Activated CD4-positive, alpha-beta T cell treated with anti-CD3 and anti-CD28 coated beads, Interleukin-10, Interleukin-2, amounts not matched to agents 100 ng/mL and 50 ng/mL, durations not matched to agents 16 hours and 8 hours (primary cell): ENCODE data around the gene CHD5.
"Not testable (repeated sequence)": the region's sequence is repeated elsewhere in the genome, so short reads cannot be mapped to it uniquely, and the experiment has no call there.

Experiments
- DNase-seq: peaks from one replicate; pipeline ENCODE4 v3.0.0-alpha.2; 2020

Gene CHD5

DNA sequence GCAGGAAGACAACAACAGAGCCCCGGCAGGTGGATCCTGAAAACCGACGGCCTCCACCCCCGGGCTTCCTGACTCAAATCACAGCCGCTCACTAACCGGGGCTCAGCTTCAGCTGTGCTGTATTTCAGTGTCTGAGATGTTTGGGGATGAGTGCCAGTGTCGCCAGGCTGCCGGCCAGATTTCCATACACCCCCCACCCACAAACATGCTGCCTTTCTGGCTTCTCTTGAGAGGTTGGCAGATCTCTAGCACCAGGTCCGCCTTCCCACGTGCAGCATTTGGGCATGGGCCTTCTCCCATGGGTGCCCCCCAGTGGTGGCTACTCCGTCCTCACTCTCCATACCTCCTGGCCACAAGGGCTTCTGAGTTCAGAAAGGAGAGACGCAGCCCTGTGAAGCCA lies 99.7 kb downstream of the CHD5 start:
- no peak for DNase-seq

DNA sequence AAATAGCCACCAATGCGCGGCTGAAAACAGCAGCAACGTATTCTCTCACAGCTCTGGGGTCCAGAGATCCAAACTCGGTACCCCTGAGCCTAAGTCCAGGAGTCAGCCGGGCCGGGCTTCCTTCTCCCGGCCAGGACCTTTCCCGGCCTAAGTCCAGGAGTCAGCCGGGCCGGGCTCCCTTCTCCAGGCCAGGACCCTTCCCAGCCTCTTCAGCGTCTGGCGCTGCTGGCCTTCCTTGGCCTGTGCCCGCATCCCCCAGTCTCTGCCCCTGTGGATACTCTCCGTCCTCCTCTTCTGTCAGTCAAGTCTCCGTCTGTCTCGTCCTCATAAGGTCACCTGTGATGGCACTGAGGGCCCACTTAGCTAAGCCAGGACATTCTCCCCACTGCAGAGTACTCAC lies 102.2 kb downstream of the CHD5 start:
- no peak for DNase-seq

DNA sequence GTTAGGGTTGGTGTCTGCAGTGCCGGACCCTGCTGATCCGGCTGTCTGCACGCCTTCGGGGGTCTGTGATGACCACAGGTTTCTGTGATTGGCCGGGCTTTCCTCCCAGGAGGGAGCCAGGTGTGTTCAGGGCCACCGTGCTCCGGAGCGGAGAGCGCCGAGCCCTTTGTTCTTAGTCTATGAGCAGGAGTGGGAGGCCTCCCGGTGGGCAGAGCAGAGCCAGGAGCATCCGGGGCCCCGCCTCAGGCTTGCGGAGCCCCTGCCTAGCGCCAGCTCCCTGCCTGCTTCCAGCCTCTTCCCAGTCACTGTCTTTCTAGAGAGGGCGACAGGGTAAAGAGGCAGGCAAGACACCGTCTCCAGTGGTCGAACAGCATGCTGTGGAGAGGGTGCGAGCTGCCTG lies 102.6 kb downstream of the CHD5 start:
- DNase-seq: no peak

GRCh38 chr1:6077061-6077460 lies 103.1 kb downstream of the CHD5 start:
- not testable (repeated sequence) for DNase-seq

DNA sequence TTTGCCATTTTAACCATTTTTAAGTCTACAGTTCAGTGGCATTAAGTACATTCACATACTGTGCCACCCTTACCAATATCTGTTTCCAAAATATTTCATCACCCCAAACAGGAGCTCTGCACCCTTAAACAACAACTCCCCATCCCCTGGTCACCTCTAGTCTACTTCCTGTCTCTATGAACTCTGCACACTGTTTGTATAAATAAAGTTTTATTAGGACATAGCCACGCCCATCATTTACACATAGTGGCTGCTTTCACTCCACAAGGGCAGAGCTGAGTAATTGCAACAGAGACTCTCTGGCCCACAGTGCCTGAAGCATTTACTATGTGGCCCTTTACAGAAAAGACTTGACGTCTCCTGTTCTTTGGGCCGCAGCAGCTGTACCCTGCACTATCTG lies 104.4 kb downstream of the CHD5 start:
- DNase-seq: no peak

DNA sequence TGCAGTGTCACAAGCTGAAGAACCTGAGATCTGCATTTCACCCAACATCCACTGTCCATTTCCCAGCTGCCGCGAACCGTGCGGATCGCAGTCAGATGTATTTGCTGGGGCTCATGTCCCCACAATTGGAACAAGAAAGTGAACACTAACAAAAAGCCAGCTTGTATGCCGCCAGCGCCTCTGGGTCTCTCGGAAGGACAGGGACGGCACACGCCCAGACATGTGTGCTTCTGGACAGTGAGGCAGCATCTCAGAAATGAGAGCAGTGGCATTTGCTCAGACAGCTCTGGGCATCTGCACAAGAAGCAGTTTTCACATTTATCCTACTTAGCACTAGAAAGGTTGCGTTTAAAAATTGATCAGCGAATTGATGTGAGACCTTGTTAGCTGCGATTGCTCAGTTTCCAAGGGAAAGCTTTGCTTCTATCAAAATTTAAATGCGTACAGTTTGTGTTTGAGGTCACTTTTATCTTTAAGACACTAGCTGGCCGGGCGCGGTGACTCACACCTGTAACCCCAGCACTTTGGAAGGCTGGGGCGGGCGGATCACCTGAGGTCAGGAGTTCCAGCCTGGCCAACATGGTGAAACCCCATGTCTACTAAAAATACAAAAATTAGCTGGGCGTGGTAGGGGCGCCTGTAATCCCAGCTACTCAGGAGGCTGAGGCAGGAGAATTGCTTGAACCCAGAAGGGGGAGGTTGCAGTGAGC lies 105.8 kb downstream of the CHD5 start:
- no peak for DNase-seq

DNA sequence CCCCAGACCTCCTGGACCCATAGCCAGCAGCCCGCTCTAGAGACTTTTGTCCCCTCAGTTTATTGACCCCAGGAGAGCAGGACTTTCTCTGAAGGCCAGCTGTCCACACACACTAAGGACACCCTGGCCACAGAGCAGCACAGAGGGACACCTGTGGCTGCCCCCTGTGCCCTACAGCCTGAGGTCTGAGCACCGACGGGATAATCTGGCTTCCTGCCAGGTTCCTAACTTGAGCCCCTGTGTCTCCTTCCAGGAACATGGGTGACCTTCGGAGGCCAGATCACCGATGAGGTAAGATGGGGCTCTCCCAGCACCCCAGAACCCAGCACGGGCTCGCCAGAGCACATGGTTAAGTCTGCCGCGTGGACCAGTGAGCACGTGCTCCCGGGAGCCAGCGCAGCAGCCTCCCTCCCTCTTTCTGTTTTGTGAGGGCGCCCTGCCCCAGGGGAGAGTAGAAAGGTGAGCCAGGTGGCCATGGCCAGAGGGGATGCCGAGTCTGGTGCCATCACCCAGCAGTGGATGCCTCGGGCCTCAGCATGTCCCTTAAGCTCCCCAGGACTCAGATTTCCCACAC lies 106.6 kb downstream of the CHD5 start:
- no peak for DNase-seq

- DNase-seq: no peak
Measured at GRCh38 chr1:6072774-6073479, 107.2 kb downstream of the CHD5 start.

- DNase-seq: no peak
Measured at GRCh38 chr1:6071219-6071618, 108.9 kb downstream of the CHD5 start.

- DNase-seq: no peak
Measured at GRCh38 chr1:6070450-6070974, 109.6 kb downstream of the CHD5 start.

DNA sequence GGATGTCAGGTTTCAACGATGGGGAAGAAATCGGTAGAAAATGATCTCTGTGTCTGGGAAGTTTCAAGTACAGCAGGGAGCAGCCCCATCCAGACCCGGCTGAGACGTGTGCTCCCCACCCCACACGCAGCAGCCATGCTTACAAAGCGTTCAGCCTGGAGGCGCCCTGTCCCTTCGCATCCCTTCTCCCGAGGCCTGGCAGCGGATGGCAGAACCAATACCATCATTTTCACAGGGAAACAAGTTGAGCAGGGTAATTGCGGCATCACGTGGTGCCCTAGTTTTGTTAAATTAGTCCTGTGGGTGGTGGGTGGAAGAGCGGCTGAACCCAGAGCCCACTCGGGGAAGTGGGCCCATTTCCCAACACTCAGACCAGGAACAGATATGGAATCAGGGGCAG lies 110.5 kb downstream of the CHD5 start:
- DNase-seq: no peak

DNA sequence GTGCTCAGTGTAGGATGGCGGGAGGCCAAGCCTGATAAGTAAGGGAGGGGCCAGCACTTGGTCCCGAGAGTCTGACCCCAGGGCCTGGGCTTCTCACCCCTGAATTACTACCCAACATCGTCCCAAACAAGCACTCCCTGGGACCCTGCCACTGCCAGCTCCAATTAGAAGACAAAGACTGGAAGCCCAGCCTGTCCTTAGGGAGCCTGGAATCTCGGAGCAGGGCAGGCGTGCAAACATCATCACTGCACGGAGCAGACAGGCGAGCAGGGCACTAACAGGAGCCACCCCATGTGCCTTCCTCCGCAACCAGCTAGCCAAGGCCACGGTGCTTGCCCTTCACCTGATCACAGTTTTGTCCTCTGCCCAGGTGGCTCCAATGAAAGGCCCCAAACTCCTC lies 111.2 kb downstream of the CHD5 start:
- DNase-seq: no peak

DNA sequence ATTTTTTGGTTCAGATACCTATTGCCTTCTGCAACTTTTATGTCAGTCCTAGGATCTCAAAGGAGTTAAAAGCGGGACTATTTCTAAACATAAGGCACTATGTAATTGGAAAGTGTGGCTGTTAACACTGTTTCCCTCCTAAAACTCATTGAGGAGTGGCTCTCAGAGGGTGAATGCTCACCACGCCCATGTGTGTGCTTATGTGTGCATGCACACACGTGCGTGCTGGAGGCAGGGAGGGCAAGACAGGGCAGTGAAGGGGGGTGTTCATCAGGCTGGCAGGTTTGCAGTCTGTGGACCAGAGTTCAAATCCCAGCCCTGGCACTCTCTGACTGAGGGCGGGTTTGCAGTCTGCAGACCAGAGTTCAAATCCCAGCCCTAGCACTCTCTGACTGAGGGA lies 112.0 kb downstream of the CHD5 start:
- no peak for DNase-seq

DNA sequence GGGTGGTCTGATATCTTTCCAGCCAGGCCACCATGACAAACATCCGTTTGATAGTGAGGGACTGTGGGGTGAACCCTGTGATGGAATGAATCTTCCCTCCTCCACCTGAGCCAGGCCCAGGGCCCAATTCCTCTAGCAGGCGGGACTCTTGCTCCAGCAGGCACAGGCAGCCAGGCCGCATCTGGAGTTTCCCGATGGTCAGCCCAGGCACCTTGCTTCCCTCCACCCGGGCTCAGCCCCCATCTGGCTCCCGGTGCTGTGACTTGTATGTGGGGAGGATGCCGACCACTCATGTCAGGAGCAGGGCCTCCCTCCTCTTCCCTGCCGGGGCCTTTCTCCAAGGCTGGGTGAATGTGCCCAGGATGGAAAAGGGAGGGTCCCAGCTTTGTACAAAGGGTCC lies 113.4 kb downstream of the CHD5 start:
- no peak for DNase-seq

DNA sequence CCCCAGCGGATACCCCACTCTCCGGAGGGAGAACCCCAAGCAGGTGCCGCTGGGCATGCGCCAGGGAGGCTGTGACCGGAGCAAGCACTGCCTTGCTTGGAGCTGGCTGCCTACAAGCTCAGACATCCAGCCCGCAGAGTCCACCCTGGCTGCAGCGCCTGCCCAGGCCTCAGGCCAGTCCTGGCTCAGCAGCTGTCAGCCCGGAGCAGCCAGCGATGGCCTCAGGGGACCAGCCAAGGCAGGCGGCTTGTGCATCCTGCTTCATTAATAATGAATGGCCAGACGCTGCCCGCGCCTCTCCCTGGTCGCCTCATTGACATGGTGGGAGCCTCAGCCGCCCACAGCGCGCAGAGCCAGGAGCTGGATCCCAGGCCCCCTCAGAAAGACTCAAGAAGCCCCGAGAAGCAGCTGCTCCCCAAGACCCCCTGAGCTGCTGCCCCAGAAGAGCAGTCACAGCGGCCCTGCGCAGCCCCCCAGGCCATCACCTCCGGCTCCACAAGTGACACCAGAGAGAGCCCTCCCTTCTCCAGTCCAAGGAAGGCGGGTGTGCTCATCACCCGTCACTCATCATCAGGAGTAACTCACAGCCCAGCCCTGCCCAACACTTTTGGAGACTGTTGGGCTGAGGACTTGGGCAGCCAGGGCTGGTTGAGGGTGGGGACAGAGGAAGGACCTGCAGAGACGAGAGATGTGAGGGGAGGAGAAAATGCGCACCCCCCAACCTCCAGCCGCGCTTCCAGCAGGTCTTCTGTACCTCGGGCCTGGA lies 114.8 kb downstream of the CHD5 start:
- DNase-seq: no peak

DNA sequence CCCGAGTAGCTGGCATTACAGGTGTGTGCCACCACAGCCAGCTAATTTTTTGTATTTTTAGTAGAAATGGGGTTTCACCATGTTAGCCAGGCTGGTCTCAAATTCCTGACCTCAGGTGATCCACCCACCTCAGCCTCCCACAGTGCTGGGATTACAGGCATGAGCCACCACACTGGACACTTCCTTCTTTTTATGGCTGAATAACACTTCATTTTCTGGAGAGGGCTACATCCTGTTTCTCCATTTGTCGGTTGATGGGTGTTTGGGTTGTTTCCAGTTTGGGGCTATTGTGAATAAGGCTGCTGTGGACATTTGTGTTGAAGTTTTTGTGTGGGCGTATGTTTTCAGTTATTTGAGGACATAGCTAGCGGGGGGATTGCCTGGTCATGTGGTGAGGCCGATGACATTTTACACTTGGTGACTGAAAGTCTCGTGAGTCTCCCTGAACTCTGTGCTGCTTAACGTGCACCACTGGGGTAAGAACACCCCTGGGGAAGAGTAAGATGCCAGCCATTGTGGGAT lies 116.5 kb downstream of the CHD5 start:
- not testable (repeated sequence) for DNase-seq

GRCh38 chr1:6062670-6063069 lies 117.5 kb downstream of the CHD5 start:
- no peak for DNase-seq

- DNase-seq: no peak
Measured at GRCh38 chr1:6059866-6060265, 120.3 kb downstream of the CHD5 start.

DNA sequence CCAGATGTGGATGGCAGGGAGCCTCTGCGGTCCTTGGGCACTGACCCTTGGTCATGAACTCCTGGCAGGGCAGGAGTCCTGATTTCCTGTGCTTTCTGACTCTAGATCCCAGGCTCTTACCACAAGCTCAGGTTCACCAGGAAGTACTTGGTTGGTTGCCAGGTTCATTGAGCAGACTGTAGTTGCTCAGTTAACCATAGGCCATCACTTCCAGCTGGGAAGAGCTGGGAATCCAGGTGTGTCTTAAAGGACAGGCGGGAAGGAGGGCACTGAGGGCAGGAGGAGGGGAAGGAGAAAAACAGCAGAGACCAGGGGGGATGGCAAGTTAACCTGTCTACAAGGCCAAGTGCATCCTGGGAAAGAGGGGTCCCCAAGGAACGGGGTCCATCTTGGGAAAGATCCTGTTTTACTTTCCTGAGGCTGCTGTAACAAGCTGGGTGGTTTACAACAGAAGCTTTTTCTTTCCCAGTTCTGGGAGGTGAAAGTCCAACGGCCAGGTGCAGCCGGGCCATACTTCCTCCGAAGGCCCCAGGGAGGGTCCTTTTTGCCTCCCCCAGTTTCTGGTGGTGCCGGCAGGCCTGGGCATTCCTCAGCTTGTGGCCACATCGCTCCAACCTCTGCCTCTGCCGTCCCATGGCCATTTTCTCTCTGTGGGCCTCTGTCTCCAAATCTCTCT lies 122.8 kb downstream of the CHD5 start:
- DNase-seq: no peak

- no peak for DNase-seq
Measured at GRCh38 chr1:6056572-6056948, 123.6 kb downstream of the CHD5 start.

DNA sequence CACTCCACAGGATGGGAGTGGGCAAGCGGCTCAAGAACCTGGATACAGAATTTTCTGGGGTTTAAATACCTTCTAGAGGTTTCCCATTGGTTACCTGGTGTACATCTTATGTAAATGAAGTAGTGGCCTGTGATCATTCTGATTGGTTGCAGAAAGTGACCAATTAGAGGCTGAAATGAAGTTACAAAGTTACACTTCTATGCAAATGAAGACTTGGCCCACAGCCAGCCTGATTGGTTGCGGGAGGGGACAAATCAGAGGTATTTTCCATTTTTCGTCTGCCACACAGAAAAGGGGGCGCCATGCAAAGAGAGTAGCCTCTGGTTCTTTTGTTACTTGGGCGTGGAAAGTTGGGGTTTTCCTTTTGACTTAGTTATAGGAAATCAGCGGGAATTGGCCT lies 125.5 kb downstream of the CHD5 start:
- DNase-seq: no peak

- no peak for DNase-seq
Measured at GRCh38 chr1:6053206-6053546, 126.9 kb downstream of the CHD5 start.
